22Rv1 (cell line): ENCODE measurements around the gene SERPIND1.

ENCODE experiments used
- ZFX ChIP-seq: fragments of 450-650 bp; IDR thresholded peaks from 2 replicates; pipeline ENCODE4 v1.6.1; 2017; ENCODE audit warnings: antibody characterized with exemption, borderline replicate concordance
- TF ChIP-seq, protein P1 (sequence below): fragments of 450-650 bp; IDR thresholded peaks from 2 replicates; pipeline ENCODE4 v1.5.1; 2017; ENCODE audit warnings: mild to moderate bottlenecking

DNA sequence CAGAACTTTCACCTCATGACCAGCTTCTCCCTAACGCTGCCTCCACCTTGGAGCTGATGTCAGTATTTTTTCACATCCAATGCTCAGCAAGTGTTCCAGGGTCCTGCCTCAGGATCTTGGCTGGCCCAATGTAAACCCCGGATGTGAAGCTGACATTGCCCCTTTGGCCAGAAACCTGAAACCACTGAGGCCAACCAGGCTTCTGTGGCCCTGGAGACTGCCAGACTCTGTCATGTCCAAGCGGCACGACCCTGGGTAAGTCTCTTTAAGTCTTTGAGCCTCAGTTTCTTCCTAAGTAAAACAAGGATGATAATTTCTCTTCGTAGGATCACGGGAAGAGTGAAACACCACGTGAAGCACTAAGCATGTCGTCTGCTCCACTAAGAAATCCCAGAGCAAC is 22.8 kb downstream of the SERPIND1 start:
- TF ChIP-seq, protein P1, sequence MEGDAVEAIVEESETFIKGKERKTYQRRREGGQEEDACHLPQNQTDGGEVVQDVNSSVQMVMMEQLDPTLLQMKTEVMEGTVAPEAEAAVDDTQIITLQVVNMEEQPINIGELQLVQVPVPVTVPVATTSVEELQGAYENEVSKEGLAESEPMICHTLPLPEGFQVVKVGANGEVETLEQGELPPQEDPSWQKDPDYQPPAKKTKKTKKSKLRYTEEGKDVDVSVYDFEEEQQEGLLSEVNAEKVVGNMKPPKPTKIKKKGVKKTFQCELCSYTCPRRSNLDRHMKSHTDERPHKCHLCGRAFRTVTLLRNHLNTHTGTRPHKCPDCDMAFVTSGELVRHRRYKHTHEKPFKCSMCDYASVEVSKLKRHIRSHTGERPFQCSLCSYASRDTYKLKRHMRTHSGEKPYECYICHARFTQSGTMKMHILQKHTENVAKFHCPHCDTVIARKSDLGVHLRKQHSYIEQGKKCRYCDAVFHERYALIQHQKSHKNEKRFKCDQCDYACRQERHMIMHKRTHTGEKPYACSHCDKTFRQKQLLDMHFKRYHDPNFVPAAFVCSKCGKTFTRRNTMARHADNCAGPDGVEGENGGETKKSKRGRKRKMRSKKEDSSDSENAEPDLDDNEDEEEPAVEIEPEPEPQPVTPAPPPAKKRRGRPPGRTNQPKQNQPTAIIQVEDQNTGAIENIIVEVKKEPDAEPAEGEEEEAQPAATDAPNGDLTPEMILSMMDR, result no peak
- no peak for TF ChIP-seq ZFX
